GM18873 (cell line): ENCODE data around the gene KRT5.

Experiments used
- ATAC-seq: cut with Tn5 transposase; IDR thresholded peaks from one replicate; pipeline ENCODE4 v1.9.1; 2021; ENCODE audit warnings: mild to moderate bottlenecking, moderate library complexity, moderate number of reproducible peaks; ENCODE audit not compliant: unreplicated experiment, low FRiP score

Gene KRT5

GRCh38 chr12:52539083-52539820 is 19.1 kb upstream of the KRT5 start:
- no peak for ATAC-seq

- no peak for ATAC-seq
These were observed 16.9 kb upstream of the KRT5 start for GRCh38 chr12:52537101-52537500.

GRCh38 chr12:52535574-52535973 is 15.4 kb upstream of the KRT5 start:
- no peak for ATAC-seq

GRCh38 chr12:52534482-52534881 is 14.3 kb upstream of the KRT5 start:
- ATAC-seq, result no peak

- no peak for ATAC-seq
These were observed 13.7 kb upstream of the KRT5 start for GRCh38 chr12:52533686-52534470.

GRCh38 chr12:52532636-52533035 is 12.4 kb upstream of the KRT5 start:
- ATAC-seq, result no peak

GRCh38 chr12:52531566-52532300 is 11.5 kb upstream of the KRT5 start:
- ATAC-seq, result no peak

GRCh38 chr12:52530905-52531304 is 10.7 kb upstream of the KRT5 start:
- ATAC-seq, result no peak

- ATAC-seq, result no peak
These were observed 10.2 kb upstream of the KRT5 start for GRCh38 chr12:52530366-52530765.

GRCh38 chr12:52529846-52530245 is 9.7 kb upstream of the KRT5 start:
- no peak for ATAC-seq

- ATAC-seq, result no peak
These were observed 9.2 kb upstream of the KRT5 start for GRCh38 chr12:52529417-52529816.

GRCh38 chr12:52528641-52529143 is 8.5 kb upstream of the KRT5 start:
- no peak for ATAC-seq

- no peak for ATAC-seq
These were observed 7.1 kb upstream of the KRT5 start for GRCh38 chr12:52527121-52527800.

- ATAC-seq, result no peak
These were observed 6.3 kb upstream of the KRT5 start for GRCh38 chr12:52526511-52526951.

- ATAC-seq, result no peak
These were observed 5.7 kb upstream of the KRT5 start for GRCh38 chr12:52525661-52526499.

GRCh38 chr12:52524898-52525591 is 4.9 kb upstream of the KRT5 start:
- no peak for ATAC-seq

- no peak for ATAC-seq
These were observed 4.2 kb upstream of the KRT5 start for GRCh38 chr12:52524241-52524897.

- no peak for ATAC-seq
These were observed 3.6 kb upstream of the KRT5 start for GRCh38 chr12:52523824-52524223.
